Endothelial cell of umbilical vein (primary cell): Measurements from ENCODE around the gene CERS6. TPM values are rescaled to one million over a fixed set of nuclear protein-coding genes. Genes with fewer than 3 reads are reported as not detected.

Experiments used
- BruUV-seq: library from RNA; stranded (reverse); fragments of 400-500 nt; replicated peaks from 2 replicates; lab custom pipeline; 2021; lab: Mats Ljungman, UMichigan
- CTCF ChIA-PET: fragments of 300-600, 350-600 bp; sonication (Branson Sonifier 250); formaldehyde crosslinking; loops from one replicate; lab custom pipeline; 2021; ENCODE audit warnings: antibody characterized with exemption, inconsistent platforms; lab: Charles Lee
- POLR2A ChIA-PET: fragments of 300-600, 350-600 bp; sonication (Branson Sonifier 250); formaldehyde crosslinking; loops from one replicate; lab custom pipeline; 2021; ENCODE audit warnings: antibody characterized with exemption, inconsistent platforms; lab: Charles Lee
- DNase-seq: peaks from one replicate; pipeline ENCODE4 v3.0.0-alpha.2; 2011; ENCODE audit warnings: low read depth, low spot score
- FAIRE-seq: peaks from 2 replicates; lab custom pipeline; 2011; peaks lifted over from hg19 to GRCh38; lab: Jason Lieb, UNC
- H2AFZ ChIP-seq: 2 replicates; pipeline ENCODE4 v1.6.0; 2012; ENCODE audit warnings: low read depth, low read length, control low read depth, inconsistent platforms
- H3K27ac ChIP-seq: 2 replicates; pipeline ENCODE4 v1.5.1; 2011; ENCODE audit warnings: low read depth, mild to moderate bottlenecking, control low read depth, low read length, moderate library complexity; ENCODE audit not compliant: insufficient read depth
- H3K27me3 ChIP-seq, 2 experiments: 2 replicates each; pipeline versions ENCODE4 v1.6.0 to v1.6.1; 2011; ENCODE audit warnings: low read length in 2 of 2, mixed read lengths in 1 of 2; ENCODE audit not compliant: control insufficient read depth in 2 of 2, insufficient read depth in 2 of 2
- H3K36me3 ChIP-seq, 2 experiments: 2 replicates in 1 of 2; 3 replicates in 1 of 2; pipeline ENCODE4 v1.5.1; 2011; ENCODE audit warnings: low read length in 2 of 2, mild to moderate bottlenecking in 1 of 2, moderate library complexity in 1 of 2; ENCODE audit not compliant: control insufficient read depth in 2 of 2, insufficient read depth in 2 of 2; ENCODE audit errors: extremely low read depth in 1 of 2
- H3K4me1 ChIP-seq: 3 replicates; pipeline ENCODE4 v1.5.1; 2011; ENCODE audit warnings: mild to moderate bottlenecking, low read length; ENCODE audit not compliant: control insufficient read depth, insufficient read depth; ENCODE audit errors: extremely low read depth
- H3K4me2 ChIP-seq: 2 replicates; pipeline ENCODE4 v1.6.1; 2011; ENCODE audit warnings: low read length, control low read depth, mixed read lengths; ENCODE audit not compliant: insufficient read depth
- H3K4me3 ChIP-seq, 3 experiments: fragments of 200-600 bp in 1 of 3; sonication (generic), shearing (Covaris generic) in 1 of 3; replicated peaks in 1 of 3; 2 replicates each; pipeline ENCODE4 v1.5.1; 2011 to 2016; ENCODE audit warnings: control low read depth in 3 of 3, low read length in 3 of 3, mild to moderate bottlenecking in 2 of 3, inconsistent platforms in 1 of 3, low read depth in 1 of 3, moderate library complexity in 1 of 3; ENCODE audit not compliant: insufficient read depth in 1 of 3
- H3K79me2 ChIP-seq: 2 replicates; pipeline ENCODE4 v1.6.0; 2012; ENCODE audit warnings: low read length, inconsistent platforms; ENCODE audit not compliant: control insufficient read depth, insufficient read depth
- H3K9ac ChIP-seq: replicated peaks from 2 replicates; pipeline ENCODE3; 2011; ENCODE audit warnings: low read length, control low read depth; ENCODE audit not compliant: insufficient read depth; ENCODE audit errors: extremely low read depth
- H3K9me1 ChIP-seq: replicated peaks from 3 replicates; pipeline ENCODE4 v1.6.0; 2011; ENCODE audit warnings: mild to moderate bottlenecking, low read length; ENCODE audit not compliant: control insufficient read depth, insufficient read depth; ENCODE audit errors: extremely low read depth
- H3K9me3 ChIP-seq: replicated peaks from 2 replicates; pipeline ENCODE4 v1.5.1; 2012; ENCODE audit warnings: low read length, inconsistent platforms; ENCODE audit not compliant: control insufficient read depth, insufficient read depth
- H4K20me1 ChIP-seq: replicated peaks from 2 replicates; pipeline ENCODE3; 2011; ENCODE audit warnings: mild to moderate bottlenecking, low read length; ENCODE audit not compliant: control insufficient read depth, insufficient read depth; ENCODE audit errors: extremely low read depth
- EZH2 ChIP-seq: IDR thresholded peaks from 2 replicates; pipeline ENCODE4 v1.6.1; 2012; ENCODE audit warnings: borderline replicate concordance, low read depth, mild to moderate bottlenecking, moderate library complexity, low read length, inconsistent platforms; ENCODE audit not compliant: severe bottlenecking
- FOS ChIP-seq: IDR thresholded peaks from 2 replicates; pipeline ENCODE4 v1.6.1; 2011; ENCODE audit warnings: mild to moderate bottlenecking, low read length, moderate library complexity, borderline replicate concordance; ENCODE audit not compliant: insufficient read depth
- GATA2 ChIP-seq: IDR thresholded peaks from 2 replicates; pipeline ENCODE4 v1.7.0; 2011; ENCODE audit warnings: low read depth, mild to moderate bottlenecking, moderate library complexity, mixed read lengths, low read length; ENCODE audit not compliant: insufficient read length, insufficient read depth
- JUN ChIP-seq: IDR thresholded peaks from 2 replicates; pipeline ENCODE4 v1.6.1; 2011; ENCODE audit warnings: borderline replicate concordance, low read depth; ENCODE audit not compliant: insufficient read length, insufficient read depth
- MYC ChIP-seq: IDR thresholded peaks from one replicate; pipeline ENCODE4 v1.6.1; 2011; ENCODE audit warnings: mild to moderate bottlenecking, low read depth, low read length
- POLR2A ChIP-seq: IDR thresholded peaks from 2 replicates; pipeline ENCODE4 v1.6.1; 2012; ENCODE audit warnings: low read depth, mild to moderate bottlenecking, control low read depth, low read length
- POLR2AphosphoS5 ChIP-seq: IDR thresholded peaks from 2 replicates; pipeline ENCODE4 v1.6.1; 2012; ENCODE audit warnings: low read depth, mild to moderate bottlenecking, control low read depth, low read length, moderate library complexity; ENCODE audit not compliant: insufficient read depth
- dilution Hi-C: fragments of 300-500 bp; cut with MboI; formaldehyde crosslinking; loops from one replicate; pipeline ENCODE4 v1.15.0; 2019; ENCODE audit warnings: low sequenced_read_pairs; ENCODE audit not compliant: extremely low pct_ligation_motif_present
- intact Hi-C: fragments of 100-400 bp; cut with micrococcal nuclease; formaldehyde crosslinking; loops from one replicate; pipeline ENCODE4 v1.10.0; 2022
- polyA plus RNA-seq, 4 experiments: library from polyadenylated mRNA; depleted of rRNA in 3 of 4; stranded (reverse) in 3 of 4; unstranded in 1 of 4; fragments of >200 nt; gene quantifications; 2 replicates each; pipeline versions ENCODE4 v1.2.1 to v1.2.3, GENCODE V29; 2011 to 2012; ENCODE audit warnings: missing spikeins in 1 of 4
- total RNA-seq: library from RNA; stranded (reverse); gene quantifications from 2 replicates; pipeline ENCODE4 v1.2.3, GENCODE V29; 2021
- TF ChIP-seq, protein P1 (sequence below): IDR thresholded peaks from 2 replicates; pipeline ENCODE4 v1.6.1; 2011; ENCODE audit not compliant: insufficient read depth, insufficient read length
- TF ChIP-seq, protein P2 (sequence below), 2 donors: IDR thresholded peaks; 1 replicate in 1 of 2; 2 replicates in 1 of 2; pipeline ENCODE4 v1.5.1; 2011; ENCODE audit warnings: low read length in 2 of 2, mild to moderate bottlenecking in 2 of 2, moderate library complexity in 2 of 2, control low read depth in 1 of 2, inconsistent platforms in 1 of 2, low read depth in 1 of 2; ENCODE audit not compliant: insufficient read depth in 1 of 2; ENCODE audit errors: extremely low read depth in 1 of 2

The CERS6 gene
- total and polyA plus RNA-seq, 2 donors (not counting 3 experiments of a cell fraction or from before 2014, with no cell fraction given), result 2.7 to 11.7 TPM

DNA sequence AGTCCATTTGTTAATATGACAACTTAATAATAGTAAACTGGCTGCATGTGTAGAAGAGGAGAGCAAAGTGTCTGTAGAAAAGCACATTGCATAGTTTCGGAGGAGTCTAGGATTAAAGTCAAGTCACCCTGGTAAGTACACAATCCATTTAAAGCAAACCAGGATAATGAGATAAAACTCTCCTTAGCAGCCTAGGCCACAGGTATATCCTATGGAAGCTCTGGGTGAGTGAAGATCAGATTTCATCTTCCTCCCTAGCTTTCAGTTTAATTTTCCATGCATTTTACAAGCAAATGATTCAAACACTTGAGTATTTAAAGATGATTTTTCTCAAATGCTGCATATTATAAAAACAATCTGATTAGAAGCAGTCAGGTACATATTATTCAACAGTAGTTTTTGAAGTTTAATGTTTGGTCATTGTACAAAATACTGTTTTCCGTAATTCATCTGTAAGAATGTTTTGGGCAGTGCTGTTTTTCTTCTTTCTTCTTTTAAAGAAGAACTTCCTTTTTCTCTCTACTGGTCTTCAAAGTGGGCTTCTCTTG is 10.2 kb downstream of the CERS6 start:
- peak; percentile 5 for DNase-seq
- no peaks in the 10 kb centered on the region for H3K36me3 ChIP-seq
- ChIA-PET CTCF (no interaction called here), POLR2A (no interaction called here)
- H3K4me1 ChIP-seq, result peaks cover 4% of the 10 kb centered on the region
- dilution Hi-C loops, result no loop called here
- BruUV-seq, result no TSS peak
- H3K27me3 ChIP-seq, result no peaks in the 10 kb centered on the region
- intact Hi-C loops, result no loop called here
- H3K4me2 ChIP-seq, result no peak overlapping the region
- H4K20me1 ChIP-seq, result no peaks in the 10 kb centered on the region
- H2AFZ ChIP-seq, result no peak overlapping the region
- FAIRE-seq, result no peak
- no peak overlapping the region for H3K9ac ChIP-seq
- TF ChIP-seq GATA2 (no peak), EZH2 (no peak), POLR2AphosphoS5 (no peak), MYC (no peak), POLR2A (no peak)
- TF ChIP-seq, protein P1, sequence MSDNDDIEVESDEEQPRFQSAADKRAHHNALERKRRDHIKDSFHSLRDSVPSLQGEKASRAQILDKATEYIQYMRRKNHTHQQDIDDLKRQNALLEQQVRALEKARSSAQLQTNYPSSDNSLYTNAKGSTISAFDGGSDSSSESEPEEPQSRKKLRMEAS, result no peak
- no peak overlapping the region for H3K4me3 ChIP-seq
- no peaks in the 10 kb centered on the region for H3K9me1 ChIP-seq
- no peaks in the 10 kb centered on the region for H3K9me3 ChIP-seq
- H3K79me2 ChIP-seq, result peaks cover 2% of the 10 kb centered on the region
- no peak overlapping the region for H3K27ac ChIP-seq

DNA sequence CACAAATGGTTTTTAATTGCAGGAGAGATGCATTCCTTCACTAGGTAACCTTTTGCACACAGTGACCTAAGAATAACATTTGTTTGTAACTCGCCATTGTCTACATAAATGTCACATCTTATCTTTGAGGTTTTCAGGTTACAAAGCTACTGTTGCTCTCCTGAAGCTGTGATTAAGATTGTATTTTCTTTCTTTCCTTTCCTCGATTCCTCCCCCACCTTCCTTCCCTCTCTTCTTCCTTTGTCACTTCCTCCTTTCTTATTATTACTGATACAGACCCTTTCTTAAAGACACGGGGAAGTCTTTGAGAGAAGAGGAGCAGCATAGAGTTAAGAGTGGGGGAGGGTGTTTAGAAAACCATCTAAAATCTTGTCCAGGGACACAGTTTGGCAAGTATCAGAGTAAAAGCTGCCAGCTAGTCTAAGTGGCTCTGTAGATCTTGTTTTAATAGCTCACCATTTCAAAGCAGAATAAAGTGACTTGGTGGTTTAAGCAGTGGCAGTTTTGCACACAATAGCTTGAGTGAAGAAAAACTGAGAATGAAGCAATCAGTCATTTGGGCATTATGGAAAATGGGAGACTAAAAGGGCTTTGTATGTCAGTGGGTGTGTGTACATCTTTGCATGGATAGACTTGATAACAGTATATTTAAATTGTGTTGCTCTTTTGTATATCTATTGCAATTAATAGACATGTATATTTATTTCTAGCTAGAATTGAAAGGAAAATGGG is 10.9 kb downstream of the CERS6 start:
- H2AFZ ChIP-seq, result no peak overlapping the region
- H3K79me2 ChIP-seq, result peaks cover 2% of the 10 kb centered on the region
- CTCF ChIA-PET, result interaction anchor here (1.1 kb wide), 1 partner anchor 23 kb away, joined by 4 read pairs; no protein-coding TSS in a partner anchor
- TF ChIP-seq, protein P1, result no peak
- TF ChIP-seq, protein P2, sequence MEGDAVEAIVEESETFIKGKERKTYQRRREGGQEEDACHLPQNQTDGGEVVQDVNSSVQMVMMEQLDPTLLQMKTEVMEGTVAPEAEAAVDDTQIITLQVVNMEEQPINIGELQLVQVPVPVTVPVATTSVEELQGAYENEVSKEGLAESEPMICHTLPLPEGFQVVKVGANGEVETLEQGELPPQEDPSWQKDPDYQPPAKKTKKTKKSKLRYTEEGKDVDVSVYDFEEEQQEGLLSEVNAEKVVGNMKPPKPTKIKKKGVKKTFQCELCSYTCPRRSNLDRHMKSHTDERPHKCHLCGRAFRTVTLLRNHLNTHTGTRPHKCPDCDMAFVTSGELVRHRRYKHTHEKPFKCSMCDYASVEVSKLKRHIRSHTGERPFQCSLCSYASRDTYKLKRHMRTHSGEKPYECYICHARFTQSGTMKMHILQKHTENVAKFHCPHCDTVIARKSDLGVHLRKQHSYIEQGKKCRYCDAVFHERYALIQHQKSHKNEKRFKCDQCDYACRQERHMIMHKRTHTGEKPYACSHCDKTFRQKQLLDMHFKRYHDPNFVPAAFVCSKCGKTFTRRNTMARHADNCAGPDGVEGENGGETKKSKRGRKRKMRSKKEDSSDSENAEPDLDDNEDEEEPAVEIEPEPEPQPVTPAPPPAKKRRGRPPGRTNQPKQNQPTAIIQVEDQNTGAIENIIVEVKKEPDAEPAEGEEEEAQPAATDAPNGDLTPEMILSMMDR (IDR thresholded peaks at IDR 0.05; ENCODE audit: extremely low read depth in 1 of 2, insufficient read depth in 1 of 2, low read depth in 1 of 2, low read length in 2 of 2), result no peak
- no peak for TF ChIP-seq EZH2
- no peak for TF ChIP-seq POLR2A
- TF ChIP-seq POLR2AphosphoS5, result no peak
- TF ChIP-seq JUN, result no peak
- no peak for TF ChIP-seq FOS
- TF ChIP-seq MYC, result no peak
- POLR2A ChIA-PET, result no interaction called here
- no peaks in the 10 kb centered on the region for H3K36me3 ChIP-seq
- no peaks in the 10 kb centered on the region for H4K20me1 ChIP-seq
- FAIRE-seq, result no peak
- no peaks in the 10 kb centered on the region for H3K9me3 ChIP-seq
- H3K4me3 ChIP-seq, result no peak overlapping the region
- dilution Hi-C loops, result no loop called here
- intact Hi-C loops, result no loop called here
- H3K27ac ChIP-seq, result no peak overlapping the region
- H3K9ac ChIP-seq, result no peak overlapping the region
- H3K9me1 ChIP-seq, result no peaks in the 10 kb centered on the region
- H3K4me2 ChIP-seq, result no peak overlapping the region
- H3K27me3 ChIP-seq, result no peaks in the 10 kb centered on the region
- H3K4me1 ChIP-seq, result peaks cover 4% of the 10 kb centered on the region
- DNase-seq, result peak; percentile 12
- BruUV-seq, result no TSS peak
